CD14-positive monocyte (primary cell): ENCODE measurements around the gene SPINT2. TPM values are rescaled to one million over a fixed set of nuclear protein-coding genes. Genes with fewer than 3 reads are reported as not detected.

Source experiments
- DNase-seq, 3 donors: peaks; one replicate each; pipeline ENCODE4 v3.0.0-alpha.2; 2011 to 2022
- H2AFZ ChIP-seq: 2 replicates; pipeline ENCODE4 v1.6.0; 2012; ENCODE audit warnings: mild to moderate bottlenecking, low read depth, low read length, inconsistent platforms; ENCODE audit not compliant: insufficient read depth, poor library complexity, severe bottlenecking
- H3K27ac ChIP-seq, 2 donors: 1 replicate in 1 of 2; 2 replicates in 1 of 2; pipeline ENCODE4 v1.5.1; 2012 to 2013; ENCODE audit warnings: low read length in 2 of 2, control low read depth in 1 of 2, inconsistent platforms in 1 of 2, low read depth in 1 of 2, mild to moderate bottlenecking in 1 of 2
- H3K27me3 ChIP-seq, 2 donors: one replicate each; pipeline versions ENCODE4 v1.6.0 to v1.6.1; 2011 to 2013; ENCODE audit warnings: low read length in 2 of 2; ENCODE audit not compliant: control insufficient read depth in 2 of 2, insufficient read depth in 2 of 2
- H3K36me3 ChIP-seq, 2 donors: replicated peaks in 1 of 2; 1 replicate in 1 of 2; 2 replicates in 1 of 2; pipeline versions ENCODE4 v1.5.1 to v1.6.1; 2012 to 2013; ENCODE audit warnings: low read length in 2 of 2, control low read depth in 1 of 2, inconsistent platforms in 1 of 2, mild to moderate bottlenecking in 1 of 2; ENCODE audit not compliant: insufficient read depth in 2 of 2, control insufficient read depth in 1 of 2
- H3K4me1 ChIP-seq, 2 donors: 1 replicate in 1 of 2; 2 replicates in 1 of 2; pipeline versions ENCODE4 v1.5.1 to v1.6.1; 2012 to 2013; ENCODE audit warnings: low read length in 2 of 2, control low read depth in 1 of 2, inconsistent platforms in 1 of 2, mild to moderate bottlenecking in 1 of 2, moderate library complexity in 1 of 2; ENCODE audit not compliant: insufficient read depth in 2 of 2, control insufficient read depth in 1 of 2
- H3K4me2 ChIP-seq: replicated peaks from 2 replicates; pipeline ENCODE3; 2012; ENCODE audit warnings: low read length, moderate library complexity, mild to moderate bottlenecking; ENCODE audit not compliant: poor library complexity, severe bottlenecking; ENCODE audit errors: extremely low read depth
- H3K4me3 ChIP-seq, 3 experiments: fragments of 200-600 bp in 1 of 3; sonication (generic) in 1 of 3; replicated peaks in 1 of 3; 1 replicate in 2 of 3; 2 replicates in 1 of 3; pipeline ENCODE4 v1.5.1; 2011 to 2013; ENCODE audit warnings: low read length in 3 of 3, mild to moderate bottlenecking in 3 of 3, control low read depth in 2 of 3, low read depth in 2 of 3, inconsistent platforms in 1 of 3, moderate library complexity in 1 of 3
- H3K79me2 ChIP-seq: 2 replicates; pipeline ENCODE4 v1.6.0; 2012; ENCODE audit warnings: mild to moderate bottlenecking, control low read depth, inconsistent platforms, low read length, moderate library complexity; ENCODE audit not compliant: insufficient read depth
- H3K9ac ChIP-seq: 2 replicates; pipeline ENCODE4 v1.6.0; 2017; ENCODE audit warnings: low read length, mild to moderate bottlenecking; ENCODE audit not compliant: insufficient read depth, poor library complexity, severe bottlenecking
- H3K9me3 ChIP-seq, 2 donors: replicated peaks in 1 of 2; 1 replicate in 1 of 2; 2 replicates in 1 of 2; pipeline versions ENCODE4 v1.5.1 to v1.6.1; 2012 to 2013; ENCODE audit warnings: low read length in 2 of 2, control low read depth in 1 of 2; ENCODE audit not compliant: control insufficient read depth in 1 of 2, insufficient read depth in 1 of 2
- H4K20me1 ChIP-seq: 2 replicates; pipeline ENCODE4 v1.6.0; 2012; ENCODE audit warnings: mild to moderate bottlenecking, low read length, control low read depth, moderate library complexity; ENCODE audit not compliant: insufficient read depth
- H3K27ac Mint-ChIP-seq, 7 donors: one replicate each; pipeline ENCODE4 v1.8.0; 2020; ENCODE audit warnings: mild to moderate bottlenecking in 7 of 7, mixed read lengths in 7 of 7, moderate library complexity in 6 of 7, inconsistent platforms in 2 of 7
- H3K27me3 Mint-ChIP-seq, 3 donors: one replicate each; pipeline ENCODE4 v1.8.0; 2021 to 2022; ENCODE audit warnings: low read depth in 3 of 3, mild to moderate bottlenecking in 3 of 3, mixed read lengths in 3 of 3, moderate library complexity in 3 of 3, inconsistent platforms in 1 of 3
- H3K36me3 Mint-ChIP-seq, 2 donors: one replicate each; pipeline ENCODE4 v1.8.0; 2020; ENCODE audit warnings: mixed read lengths in 2 of 2, inconsistent platforms in 1 of 2, mild to moderate bottlenecking in 1 of 2
- H3K4me1 Mint-ChIP-seq: one replicate; pipeline ENCODE4 v1.8.0; 2020; ENCODE audit warnings: mild to moderate bottlenecking, mixed read lengths
- H3K4me3 Mint-ChIP-seq, 2 donors: one replicate each; pipeline ENCODE4 v1.8.0; 2020; ENCODE audit warnings: mild to moderate bottlenecking in 2 of 2, mixed read lengths in 2 of 2, moderate library complexity in 1 of 2
- H3K9me3 Mint-ChIP-seq, 7 donors: one replicate each; pipeline ENCODE4 v1.8.0; 2020 to 2022; ENCODE audit warnings: mixed read lengths in 7 of 7, mild to moderate bottlenecking in 6 of 7, moderate library complexity in 6 of 7, inconsistent platforms in 2 of 7
- CTCF ChIP-seq: fragments of 200-600 bp; IDR thresholded peaks from one replicate; pipeline ENCODE4 v1.8.0; 2022; ENCODE audit warnings: antibody characterized with exemption, mild to moderate bottlenecking
- WGBS: methylation state at CpG from one replicate; pipeline ENCODE4 v1.1.5; 2013; ENCODE audit warnings: missing lambda C conversion rate; ENCODE audit not compliant: insufficient coverage; 5-methylcytosine and 5-hydroxymethylcytosine counted together
- intact Hi-C, 2 donors: fragments of 100-400 bp; cut with micrococcal nuclease; formaldehyde crosslinking; loops; one replicate each; pipeline versions ENCODE4 v1.15.0 to v1.15.1; 2023
- polyA plus RNA-seq, 3 donors: library from polyadenylated mRNA; depleted of rRNA in 1 of 3; unstranded in 2 of 3; stranded (reverse) in 1 of 3; fragments of 300-500 nt in 2 of 3; fragments of >200 nt in 1 of 3; fragmentation: Illumina TruSeq in 2 of 3; gene quantifications; 1 replicate in 2 of 3; 2 replicates in 1 of 3; pipeline ENCODE4 v1.2.3, GENCODE V29; 2012 to 2021

The SPINT2 gene
- polyA plus RNA-seq, 3 donors: 42.9 to 139 (median 114) TPM

- Mint-ChIP-seq H3K9me3 (peaks cover 0 to 2% (median 0%) of the 10 kb centered on the region in 7 donors), H3K4me1 (peaks cover 6% of the 10 kb centered on the region), H3K27ac (no peak overlapping the region), H3K4me3 (no peak overlapping the region), H3K36me3 (peaks cover 21 to 42% of the 10 kb centered on the region in 2 donors), H3K27me3 (peaks cover 0 to 3% (median 0%) of the 10 kb centered on the region in 3 donors)
- H3K79me2 ChIP-seq: no peaks in the 10 kb centered on the region
- no peak overlapping the region for H2AFZ ChIP-seq
- no peak overlapping the region for H3K4me2 ChIP-seq
- H3K27me3 ChIP-seq: no peaks in the 10 kb centered on the region
- H3K27ac ChIP-seq: no peak overlapping the region
- no CpG with 5 or more reads among the region's 9 CpGs for whole genome bisulfite sequencing
- no peak for TF ChIP-seq CTCF
- peaks cover 7 to 27% of the 10 kb centered on the region in 2 donors for H3K36me3 ChIP-seq
- peaks cover 6 to 12% of the 10 kb centered on the region in 2 donors for H3K4me1 ChIP-seq
- intact Hi-C loops: no loop called here
- H4K20me1 ChIP-seq: no peaks in the 10 kb centered on the region
- H3K4me3 ChIP-seq: no peak overlapping the region
- H3K9me3 ChIP-seq: no peaks in the 10 kb centered on the region
- DNase-seq: no peak
- H3K9ac ChIP-seq: no peak overlapping the region
These were observed 68.9 kb downstream of the SPINT2 start for GRCh38 chr19:38333245-38333644.

GRCh38 chr19:38335949-38336637, 71.7 kb downstream of the SPINT2 start:
- DNase-seq: peak; percentile 88 to 95 (median 89)
- Mint-ChIP-seq H3K36me3 (peaks cover 11 to 34% of the 10 kb centered on the region in 2 donors), H3K27ac (peak overlapping the region; percentile 98 to 100 (median 100)), H3K9me3 (no peaks in the 10 kb centered on the region), H3K4me1 (peaks cover 6% of the 10 kb centered on the region), H3K27me3 (peaks cover 0 to 4% (median 0%) of the 10 kb centered on the region in 3 donors), H3K4me3 (peak overlapping the region; percentile 93 to 98)
- intact Hi-C loops: loop anchor here (1.0 to 5.0 kb wide), 7 partner anchors 19 to 429 kb away; partner anchors contain the start of genes PSMD8 (in 2 of the 2), EIF3K (in 1 of the 2), SIPA1L3 (in 1 of the 2) and WDR87 (in 1 of the 2)
- Histone ChIP-seq H2AFZ (peak overlapping the region; percentile 92), H3K4me2 (peak overlapping the region; percentile 100), H3K27me3 (no peaks in the 10 kb centered on the region), H3K4me1 (peaks cover 6 to 12% of the 10 kb centered on the region in 2 donors), H4K20me1 (no peaks in the 10 kb centered on the region), H3K36me3 (peaks cover 0 to 5% of the 10 kb centered on the region in 2 donors), H3K9me3 (no peaks in the 10 kb centered on the region), H3K79me2 (no peaks in the 10 kb centered on the region), H3K27ac (peak overlapping the region; percentile 89 to 99), H3K9ac (peak overlapping the region; percentile 76), H3K4me3 (peak overlapping the region; percentile 74 to 100 (median 79))
- under 1% methylated on average over 50 of the region's 52 CpGs for WGBS
- TF ChIP-seq CTCF: no peak
